ENCODE measurements around the gene ERBIN. TPM values are rescaled to one million over a fixed set of nuclear protein-coding genes. Genes with fewer than 3 reads are reported as not detected.

ERBIN gene
- total RNA-seq, 1 experiment from 2014 or later = 33.9 TPM

- DNase-seq (ENCODE audit: low spot score) = no peak
Measured at GRCh38 chr5:66129144-66129543, 202.8 kb downstream of the ERBIN start.

- DNase-seq (ENCODE audit: low spot score) = no peak
Measured at GRCh38 chr5:66130493-66130892, 204.1 kb downstream of the ERBIN start.

Other genes with a start within 250 kb of the ERBIN start
- 3.9 and 6.1 TPM in 2 replicates for gene SGTB, start 204.5 kb upstream of the ERBIN start, total RNA-seq (2014; rRNA removed; shearing (Covaris generic))
- 33.0 and 33.6 TPM in 2 replicates for gene NLN, start 204.4 kb upstream of the ERBIN start, total RNA-seq (2014; rRNA removed; shearing (Covaris generic))
- 21.2 and 27.8 TPM in 2 replicates for gene SREK1, start 217.7 kb downstream of the ERBIN start, total RNA-seq (2014; rRNA removed; shearing (Covaris generic))